Measurements from ENCODE around the gene DDX39B.
A peak's percentile ranks its signal among the peaks of the same experiment; 100 is the strongest.
"Not testable (repeated sequence)": the region's sequence is repeated elsewhere in the genome, so short reads cannot be mapped to it uniquely, and the experiment has no call there.

DDX39B gene

DNA sequence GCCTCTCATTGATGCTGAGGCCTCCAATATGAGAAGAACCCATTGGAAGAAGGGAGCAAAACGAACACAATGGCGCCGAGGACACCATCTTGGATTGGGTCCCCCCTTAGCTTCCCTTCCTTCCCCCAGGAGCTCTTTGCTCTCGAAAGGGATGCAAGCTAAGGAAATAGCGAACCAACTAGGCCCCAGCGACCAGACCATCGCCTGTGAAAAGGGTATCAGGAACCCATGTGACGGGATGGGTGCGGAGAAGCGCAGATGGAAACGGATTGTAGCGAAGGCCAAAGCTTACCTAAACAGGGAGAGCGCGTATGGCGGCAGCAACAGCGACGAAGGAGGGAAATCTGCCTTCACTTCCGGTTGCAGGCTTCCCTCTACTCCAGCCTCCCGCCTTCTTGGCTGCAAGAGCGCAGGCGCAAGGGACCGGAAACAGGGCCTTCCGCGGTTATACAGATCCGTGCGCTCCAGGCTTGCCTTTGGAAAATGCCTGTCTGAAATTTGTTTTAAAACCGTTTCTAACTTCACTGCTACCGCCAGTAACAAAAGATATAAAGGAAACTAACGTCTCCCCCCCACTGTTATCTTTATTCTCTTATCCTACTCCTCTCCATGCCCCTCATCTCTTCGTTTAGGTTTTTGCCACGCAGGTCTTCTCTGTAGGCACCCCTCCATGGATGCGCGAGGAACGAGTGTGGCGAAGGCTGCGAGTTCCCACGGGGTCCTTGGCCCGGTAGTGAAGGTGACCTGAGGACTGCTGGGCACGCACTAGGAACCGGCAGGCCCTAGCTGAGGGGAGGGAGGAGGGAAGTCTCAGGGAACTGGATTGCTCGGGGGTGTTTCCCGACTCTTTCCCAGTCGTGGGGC, at the start of gene DDX39B:
TSS of gene DDX39B (minus strand) at position 346 of the 864 bp plus-strand sequence. CDS start 1,471 bp downstream, outside the sequence.
- peak; percentile 91 to 97 for DNase-seq

DNA sequence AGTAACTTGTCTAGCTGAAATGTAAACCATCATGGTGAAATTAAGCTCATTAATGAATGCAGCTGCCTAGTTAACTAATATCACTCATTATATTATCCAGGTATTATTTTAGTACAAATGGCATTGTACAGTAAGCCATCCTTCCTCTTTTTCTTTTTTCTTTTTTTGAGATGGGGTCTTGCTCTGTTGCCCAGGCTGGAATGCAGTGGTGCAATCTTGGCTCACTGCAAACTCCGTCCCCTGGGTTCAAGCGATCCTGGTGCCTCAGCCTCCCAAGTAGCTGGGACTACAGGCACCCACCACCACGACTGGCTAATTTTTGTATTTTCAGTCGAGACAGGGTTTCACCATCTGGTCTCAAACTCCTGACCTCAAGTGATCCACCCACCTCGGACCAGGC, 48.9 kb upstream of the DDX39B start:
- not testable (repeated sequence) for DNase-seq

DNA sequence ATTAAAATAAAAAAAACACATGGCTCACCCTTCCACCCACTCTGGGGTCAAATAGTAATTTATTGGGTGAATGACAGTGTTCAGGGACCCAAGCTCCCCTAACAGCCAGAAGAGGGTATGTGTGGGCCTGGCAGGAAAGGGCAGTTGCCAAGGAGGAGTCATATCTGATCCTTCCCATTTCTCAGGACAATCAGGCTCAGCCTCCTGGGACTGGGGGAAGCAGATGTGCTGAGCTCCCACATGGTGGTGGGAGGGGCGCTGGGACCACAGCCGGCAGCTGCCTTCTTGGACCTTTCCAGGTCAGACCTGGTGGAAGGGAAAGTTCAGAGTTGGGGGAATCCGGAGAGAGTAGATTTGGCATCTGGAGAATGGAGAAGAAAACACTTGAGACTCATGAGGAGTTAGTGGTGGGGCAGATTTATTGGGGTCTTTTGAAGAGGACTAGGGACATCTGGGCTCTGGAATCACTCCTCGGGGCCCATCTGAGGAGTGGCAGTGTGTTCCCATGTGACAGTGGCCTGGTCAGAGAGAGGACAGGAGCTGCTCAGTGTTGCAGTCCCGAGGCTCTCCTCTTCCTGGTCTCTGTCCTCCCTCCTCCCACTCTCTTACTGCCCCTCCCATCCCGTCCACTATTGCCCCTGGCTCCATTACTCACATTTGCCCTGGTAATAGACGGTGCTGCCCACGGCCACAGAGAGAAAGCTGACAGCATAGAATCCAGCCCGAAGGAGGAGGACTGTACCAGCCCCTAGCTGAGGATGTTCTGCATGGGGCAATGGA, 47.3 kb upstream of the DDX39B start:
- no peak for DNase-seq

DNA sequence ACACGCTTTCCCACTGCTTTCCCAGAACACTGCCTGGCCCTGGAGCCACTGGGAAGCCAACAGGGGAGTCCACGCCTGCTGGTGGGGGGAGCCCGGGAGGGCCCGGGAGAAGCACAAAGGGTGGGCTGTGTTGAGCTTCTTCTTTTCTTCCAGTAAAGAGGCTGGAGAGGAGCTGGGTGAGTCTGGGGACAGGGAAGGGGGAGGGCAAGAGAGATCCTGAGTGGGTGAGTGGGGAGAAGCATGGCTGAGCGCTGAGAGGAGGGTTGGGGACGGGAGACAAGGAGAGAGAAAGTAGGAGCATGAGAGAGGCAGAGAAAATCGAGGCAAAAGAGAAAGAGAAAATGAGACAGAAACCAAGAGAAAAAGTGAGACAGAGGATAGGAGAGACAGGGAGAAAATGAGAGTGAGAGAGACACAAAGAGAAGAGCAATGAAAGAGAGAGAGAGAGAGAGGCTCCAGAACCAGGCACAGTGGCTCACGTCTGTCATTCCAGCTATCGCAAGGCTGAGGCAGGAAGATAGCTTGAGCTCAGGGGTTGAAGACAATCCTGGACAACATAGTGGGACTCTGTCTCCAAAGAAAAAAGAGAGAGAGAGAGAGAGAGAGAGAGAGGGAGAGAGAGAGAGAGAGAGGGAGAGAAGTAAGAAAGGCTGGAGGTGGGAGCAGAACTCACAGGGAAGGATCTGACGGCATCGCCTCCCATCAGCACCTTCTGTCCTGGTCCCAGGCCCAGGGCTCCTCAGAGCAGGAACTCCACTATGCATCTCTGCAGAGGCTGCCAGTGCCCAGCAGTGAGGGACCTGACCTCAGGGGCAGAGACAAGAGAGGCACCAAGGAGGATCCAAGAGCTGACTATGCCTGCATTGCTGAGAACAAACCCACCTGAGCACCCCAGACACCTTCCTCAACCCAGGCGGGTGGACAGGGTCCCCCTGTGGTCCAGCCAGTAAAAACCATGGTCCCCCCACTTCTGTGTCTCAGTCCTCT, 46.3 kb upstream of the DDX39B start:
- DNase-seq: no peak

DNA sequence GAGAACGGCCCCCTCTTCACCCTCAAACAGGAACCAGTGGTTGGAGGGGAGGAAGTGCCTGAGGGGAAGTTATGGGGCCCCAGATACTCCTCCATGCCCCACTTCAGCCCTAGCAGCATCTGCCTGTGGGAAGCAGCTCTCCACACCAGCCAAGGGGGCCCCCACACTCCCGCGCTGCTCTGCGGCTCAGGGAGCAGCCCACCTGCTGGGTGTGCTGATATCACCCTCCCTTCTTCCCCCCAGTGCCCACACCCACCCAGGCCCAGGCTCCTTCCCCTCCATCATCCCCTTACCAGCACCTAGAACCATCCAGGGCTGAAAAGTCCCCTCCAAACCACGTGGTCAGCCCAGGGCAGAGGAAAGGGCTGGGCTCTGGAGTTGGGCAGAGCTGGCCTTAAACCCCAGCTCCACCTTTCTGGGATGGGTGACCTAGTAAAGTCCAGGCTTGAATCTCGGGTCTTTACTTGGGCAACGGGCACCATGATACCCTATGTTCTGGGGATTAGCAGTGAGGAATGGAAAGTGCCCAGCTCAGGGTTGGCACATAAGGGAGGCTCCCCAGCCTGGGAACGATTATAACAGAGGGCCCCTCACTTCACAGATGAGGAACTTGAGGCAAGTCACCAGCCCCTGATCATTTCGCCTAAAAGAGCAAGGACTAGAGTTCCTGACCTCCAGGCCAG, 44.9 kb upstream of the DDX39B start:
- DNase-seq: no peak

DNA sequence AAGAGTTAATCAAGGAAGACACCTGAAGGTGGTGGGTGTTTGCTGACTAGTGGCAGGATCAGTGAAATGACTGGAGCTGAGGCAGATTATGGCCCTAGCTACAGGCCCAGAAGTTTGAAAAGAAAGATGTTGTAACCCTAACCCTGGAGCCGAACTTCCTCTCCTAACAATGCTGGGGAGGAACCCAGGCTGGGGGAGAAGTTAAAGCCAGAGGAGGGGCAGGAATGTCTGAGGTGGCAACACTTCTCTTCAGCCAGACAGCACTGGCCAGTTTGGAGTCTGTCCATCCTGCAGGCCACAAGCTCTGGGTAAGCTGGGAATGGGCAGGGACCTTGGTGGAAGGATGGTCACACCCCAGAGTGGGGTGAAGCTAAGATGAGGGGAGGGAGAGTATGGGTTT, 44.2 kb upstream of the DDX39B start, which contains the start of gene LST1:
TSS of gene LST1 (plus strand) at position 270 of the 400 bp plus-strand sequence. CDS start 1,023 bp downstream, outside the sequence.
- no peak for DNase-seq

DNA sequence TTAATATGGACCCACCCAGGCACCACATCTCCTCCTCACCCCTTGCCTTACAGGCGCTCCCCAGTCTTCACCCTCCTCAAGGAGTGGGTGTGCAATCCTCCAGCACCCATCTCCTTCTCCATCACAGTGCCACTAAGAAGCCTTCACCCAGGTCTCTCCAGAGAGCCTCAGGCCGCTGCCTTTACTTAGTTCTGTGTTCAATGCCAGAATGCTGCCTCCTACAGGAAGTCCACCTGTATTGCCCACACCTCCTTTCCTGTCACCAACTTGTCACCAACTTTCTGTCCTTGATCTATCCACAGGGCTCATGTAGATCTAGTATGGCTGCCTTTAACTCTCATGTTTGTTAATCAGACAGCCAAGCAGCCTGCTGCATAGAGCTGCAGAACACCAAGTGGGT, 43.7 kb upstream of the DDX39B start:
- DNase-seq: peak in 1 of 2 experiments; percentile 45

DNA sequence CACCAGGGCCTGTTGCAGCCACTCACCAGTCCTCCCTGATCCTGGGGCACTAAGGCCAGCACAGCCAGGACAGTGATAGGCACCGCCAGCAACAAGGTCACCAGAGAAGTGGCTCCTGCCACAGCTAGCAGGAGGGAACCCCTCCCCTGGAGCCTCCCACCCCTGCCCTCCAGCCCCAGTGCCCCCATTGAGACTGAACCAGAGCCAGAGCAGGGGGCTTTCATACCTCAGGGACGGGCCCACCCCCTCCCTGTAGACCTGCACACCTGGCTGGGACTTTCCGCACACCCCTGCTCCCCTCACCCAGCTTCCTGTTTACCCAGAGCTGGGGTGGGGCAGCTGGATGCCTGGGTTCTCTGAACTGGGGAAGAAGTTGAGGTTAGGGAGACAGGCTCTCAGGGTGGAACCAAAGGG, 40.4 kb upstream of the DDX39B start, which contains the start of gene LTB:
TSS of gene LTB (minus strand) at position 195 of the 414 bp plus-strand sequence. CDS start at position 188, 7 bp downstream.
- no peak for DNase-seq

DNA sequence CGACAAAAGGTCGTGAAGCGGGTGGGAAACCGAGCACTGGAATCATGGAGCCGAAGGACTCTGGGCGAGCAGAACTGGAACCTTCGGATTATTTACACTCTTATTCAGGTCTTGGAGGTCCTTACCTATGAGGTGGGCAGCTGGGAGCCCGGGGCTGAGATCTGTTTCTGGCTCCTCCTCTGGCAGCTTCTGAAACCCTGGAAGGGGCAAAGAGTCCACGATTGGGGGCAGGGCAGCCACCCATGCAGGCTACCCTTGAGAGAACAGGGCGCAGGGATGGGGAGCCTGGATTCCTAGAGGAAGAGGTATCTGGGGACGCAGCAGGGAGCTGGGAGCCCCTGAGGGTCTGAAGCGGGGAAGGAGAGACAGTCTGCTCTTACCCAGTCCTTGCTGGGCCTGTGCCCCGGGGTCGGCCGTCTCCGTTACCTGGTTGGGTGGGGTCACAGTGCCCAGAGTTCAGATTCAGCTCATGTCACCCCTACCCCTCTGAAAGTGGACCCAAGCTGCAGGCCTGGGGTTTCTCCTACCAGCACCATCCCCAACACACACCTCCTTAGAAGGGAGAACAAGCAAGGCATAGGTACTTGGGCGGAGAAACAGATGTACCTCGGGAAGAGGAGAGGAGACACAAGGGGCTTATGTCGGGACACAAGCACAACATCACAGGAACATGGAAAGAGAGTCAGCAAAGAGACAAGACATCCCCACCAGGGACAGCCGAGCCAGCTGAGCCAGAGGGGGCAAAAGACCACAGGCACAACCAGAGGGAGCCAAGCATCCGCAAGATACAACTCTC, 39.8 kb upstream of the DDX39B start:
- no peak for DNase-seq

DNA sequence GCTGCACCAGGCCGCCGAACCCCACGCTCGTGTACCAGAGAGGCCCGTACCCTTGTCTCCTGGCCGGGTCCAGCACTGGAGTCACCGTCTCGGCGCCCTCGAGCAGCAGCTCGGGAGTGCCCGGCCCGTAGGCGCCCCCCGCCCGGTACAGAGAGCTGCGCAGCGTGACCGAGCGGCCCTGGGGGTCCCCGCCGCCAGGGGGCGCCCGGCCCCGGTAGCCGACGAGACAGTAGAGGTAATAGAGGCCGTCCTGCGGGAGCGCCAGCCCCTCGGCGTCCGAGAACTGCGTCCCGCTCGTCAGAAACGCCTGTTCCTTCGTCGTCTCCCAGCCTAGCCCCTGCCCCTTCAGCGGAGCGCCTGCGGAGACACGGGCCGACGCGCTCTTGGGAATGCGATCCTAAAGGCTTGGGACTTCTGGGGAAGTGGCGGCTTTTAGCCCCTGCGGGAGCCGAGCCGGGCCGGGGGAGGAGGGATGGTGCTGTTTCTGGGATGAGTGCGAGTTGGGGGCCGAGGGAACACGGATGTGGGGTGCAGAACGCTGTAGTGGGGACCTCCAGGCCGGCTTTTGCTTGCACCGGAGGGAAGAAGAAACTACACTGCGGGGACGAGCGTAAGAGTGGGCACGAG, 39.1 kb upstream of the DDX39B start:
- peak; percentile 30 to 85 for DNase-seq

DNA sequence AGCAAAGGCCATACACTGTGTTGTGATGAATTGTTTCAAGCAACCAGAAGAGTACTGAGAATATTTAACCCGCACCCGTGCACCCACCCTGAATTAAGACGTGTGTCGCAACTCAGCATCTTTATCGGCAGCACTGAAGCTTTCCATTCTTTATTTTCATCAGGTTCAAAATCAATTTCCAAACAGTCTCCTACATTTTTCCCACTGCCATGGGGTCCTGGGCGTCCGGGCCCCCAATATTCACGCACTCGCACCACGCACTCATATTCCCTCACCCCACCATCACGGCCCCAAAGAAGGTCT, 38.6 kb upstream of the DDX39B start:
- DNase-seq: no peak

DNA sequence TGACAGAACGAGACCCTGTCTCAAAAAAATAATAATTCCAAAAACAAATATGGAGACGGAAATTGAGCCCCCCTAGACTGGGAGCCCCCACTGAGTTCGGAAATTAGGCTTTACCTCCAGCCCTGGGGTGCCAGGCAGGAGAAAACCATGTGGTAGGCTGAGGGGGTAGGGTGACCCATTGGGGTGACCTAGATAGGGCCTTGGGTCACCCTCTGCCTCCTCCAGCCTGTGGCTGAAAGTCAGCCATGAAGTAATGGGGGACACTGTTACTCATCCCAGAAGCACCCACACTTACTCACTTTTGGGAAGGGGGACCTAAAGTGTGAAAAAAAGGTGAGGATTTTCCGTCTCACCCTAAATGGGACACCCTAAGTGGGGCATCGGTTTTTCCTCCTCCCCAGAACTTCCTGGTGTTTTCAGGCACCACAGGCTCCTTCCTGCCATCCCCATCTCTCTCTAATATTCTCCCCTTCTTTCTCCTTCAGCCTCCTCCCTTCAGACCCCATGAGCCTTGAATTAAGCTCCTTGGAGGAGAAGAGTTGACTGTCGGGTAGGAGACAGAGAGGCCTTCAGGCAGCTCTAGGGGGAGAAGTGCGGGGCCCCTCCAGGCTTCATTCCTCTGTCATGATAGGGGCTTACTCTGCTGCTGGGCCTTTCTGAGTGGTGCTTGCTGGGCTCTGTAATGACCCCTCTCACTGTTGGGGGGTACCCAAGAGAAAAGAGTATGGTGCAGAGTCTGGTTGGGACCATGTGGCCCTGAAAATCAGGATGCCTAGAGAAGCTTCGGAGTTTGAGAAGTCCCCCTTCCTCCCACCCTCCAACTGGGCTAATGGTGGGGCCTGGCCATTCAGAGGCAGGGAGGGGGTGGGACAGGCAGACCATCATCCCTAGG, 38.0 kb upstream of the DDX39B start:
- DNase-seq: no peak

DNA sequence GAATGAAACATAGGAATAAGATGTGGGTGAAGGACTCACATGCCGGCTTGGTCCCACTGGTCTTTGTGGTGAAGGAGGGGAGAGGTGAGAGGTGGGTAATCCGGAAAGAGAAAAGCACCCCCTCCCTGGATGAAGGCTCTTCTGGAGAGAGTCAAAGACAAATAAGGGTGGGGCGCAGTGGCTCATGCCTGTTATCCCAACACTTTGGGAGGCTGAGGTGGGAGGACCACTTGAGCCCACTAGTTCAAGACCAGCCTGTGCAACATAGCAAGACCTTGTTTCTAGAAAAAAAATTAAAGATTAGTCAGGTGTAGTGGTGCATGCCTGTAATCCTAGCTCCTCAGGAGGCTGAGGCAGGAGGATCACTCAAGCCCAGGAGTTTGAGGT, 37.3 kb upstream of the DDX39B start:
- no peak for DNase-seq

DNA sequence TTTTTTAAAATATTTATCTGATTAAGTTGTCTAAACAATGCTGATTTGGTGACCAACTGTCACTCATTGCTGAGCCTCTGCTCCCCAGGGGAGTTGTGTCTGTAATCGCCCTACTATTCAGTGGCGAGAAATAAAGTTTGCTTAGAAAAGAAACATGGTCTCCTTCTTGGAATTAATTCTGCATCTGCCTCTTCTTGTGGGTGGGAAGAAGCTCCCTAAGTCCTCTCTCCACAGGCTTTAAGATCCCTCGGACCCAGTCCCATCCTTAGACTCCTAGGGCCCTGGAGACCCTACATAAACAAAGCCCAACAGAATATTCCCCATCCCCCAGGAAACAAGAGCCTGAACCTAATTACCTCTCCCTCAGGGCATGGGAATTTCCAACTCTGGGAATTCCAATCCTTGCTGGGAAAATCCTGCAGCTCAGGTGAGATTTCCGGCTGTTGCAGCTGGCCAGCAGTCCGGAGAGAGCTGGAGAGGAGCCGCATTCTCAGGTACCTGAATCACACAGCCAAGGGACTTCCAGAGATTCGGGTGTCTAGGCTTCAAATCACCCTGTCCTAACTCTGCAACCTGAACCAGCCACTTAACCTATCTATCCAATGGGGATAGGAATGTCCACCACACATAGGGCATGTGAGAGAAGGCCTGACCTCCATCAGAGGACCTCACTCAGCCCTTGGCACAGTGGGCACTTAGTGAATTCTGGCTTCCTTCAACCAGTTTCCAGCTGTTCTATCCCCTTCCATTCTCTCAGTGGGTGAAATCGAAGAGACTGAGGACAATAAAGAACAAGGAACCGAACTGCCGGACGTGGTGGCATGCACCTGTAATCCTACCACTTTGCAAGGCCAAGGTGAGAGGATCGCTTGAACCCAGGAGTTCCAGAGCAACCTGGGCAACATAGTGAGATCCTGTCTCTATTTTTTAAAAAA, 36.6 kb upstream of the DDX39B start:
- peak in 1 of 2 experiments; percentile 22 for DNase-seq

DNA sequence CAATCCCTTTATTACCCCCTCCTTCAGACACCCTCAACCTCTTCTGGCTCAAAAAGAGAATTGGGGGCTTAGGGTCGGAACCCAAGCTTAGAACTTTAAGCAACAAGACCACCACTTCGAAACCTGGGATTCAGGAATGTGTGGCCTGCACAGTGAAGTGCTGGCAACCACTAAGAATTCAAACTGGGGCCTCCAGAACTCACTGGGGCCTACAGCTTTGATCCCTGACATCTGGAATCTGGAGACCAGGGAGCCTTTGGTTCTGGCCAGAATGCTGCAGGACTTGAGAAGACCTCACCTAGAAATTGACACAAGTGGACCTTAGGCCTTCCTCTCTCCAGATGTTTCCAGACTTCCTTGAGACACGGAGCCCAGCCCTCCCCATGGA, 35.8 kb upstream of the DDX39B start:
- no peak for DNase-seq

DNA sequence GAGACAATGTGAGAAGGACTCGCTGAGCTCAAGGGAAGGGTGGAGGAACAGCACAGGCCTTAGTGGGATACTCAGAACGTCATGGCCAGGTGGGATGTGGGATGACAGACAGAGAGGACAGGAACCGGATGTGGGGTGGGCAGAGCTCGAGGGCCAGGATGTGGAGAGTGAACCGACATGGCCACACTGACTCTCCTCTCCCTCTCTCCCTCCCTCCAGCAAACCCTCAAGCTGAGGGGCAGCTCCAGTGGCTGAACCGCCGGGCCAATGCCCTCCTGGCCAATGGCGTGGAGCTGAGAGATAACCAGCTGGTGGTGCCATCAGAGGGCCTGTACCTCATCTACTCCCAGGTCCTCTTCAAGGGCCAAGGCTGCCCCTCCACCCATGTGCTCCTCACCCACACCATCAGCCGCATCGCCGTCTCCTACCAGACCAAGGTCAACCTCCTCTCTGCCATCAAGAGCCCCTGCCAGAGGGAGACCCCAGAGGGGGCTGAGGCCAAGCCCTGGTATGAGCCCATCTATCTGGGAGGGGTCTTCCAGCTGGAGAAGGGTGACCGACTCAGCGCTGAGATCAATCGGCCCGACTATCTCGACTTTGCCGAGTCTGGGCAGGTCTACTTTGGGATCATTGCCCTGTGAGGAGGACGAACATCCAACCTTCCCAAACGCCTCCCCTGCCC, 35.2 kb upstream of the DDX39B start:
- no peak for DNase-seq

DNA sequence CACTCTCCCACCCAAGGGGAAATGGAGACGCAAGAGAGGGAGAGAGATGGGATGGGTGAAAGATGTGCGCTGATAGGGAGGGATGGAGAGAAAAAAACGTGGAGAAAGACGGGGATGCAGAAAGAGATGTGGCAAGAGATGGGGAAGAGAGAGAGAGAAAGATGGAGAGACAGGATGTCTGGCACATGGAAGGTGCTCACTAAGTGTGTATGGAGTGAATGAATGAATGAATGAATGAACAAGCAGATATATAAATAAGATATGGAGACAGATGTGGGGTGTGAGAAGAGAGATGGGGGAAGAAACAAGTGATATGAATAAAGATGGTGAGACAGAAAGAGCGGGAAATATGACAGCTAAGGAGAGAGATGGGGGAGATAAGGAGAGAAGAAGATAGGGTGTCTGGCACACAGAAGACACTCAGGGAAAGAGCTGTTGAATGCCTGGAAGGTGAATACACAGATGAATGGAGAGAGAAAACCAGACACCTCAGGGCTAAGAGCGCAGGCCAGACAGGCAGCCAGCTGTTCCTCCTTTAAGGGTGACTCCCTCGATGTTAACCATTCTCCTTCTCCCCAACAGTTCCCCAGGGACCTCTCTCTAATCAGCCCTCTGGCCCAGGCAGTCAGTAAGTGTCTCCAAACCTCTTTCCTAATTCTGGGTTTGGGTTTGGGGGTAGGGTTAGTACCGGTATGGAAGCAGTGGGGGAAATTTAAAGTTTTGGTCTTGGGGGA, 34.3 kb upstream of the DDX39B start:
- no peak for DNase-seq

All from SW 1271 (cell line).